HG02623 (cell line): ENCODE results near the gene PATL1.
A peak's percentile ranks its signal among the peaks of the same experiment; 100 is the strongest.
"Not testable (repeated sequence)": the region's sequence is repeated elsewhere in the genome, so short reads cannot be mapped to it uniquely, and the experiment has no call there.

ENCODE experiments used
- ATAC-seq: cut with Tn5 transposase; IDR thresholded peaks from one replicate; pipeline ENCODE4 v1.9.1; 2021; ENCODE audit warnings: moderate library complexity; ENCODE audit not compliant: unreplicated experiment

The PATL1 gene

DNA sequence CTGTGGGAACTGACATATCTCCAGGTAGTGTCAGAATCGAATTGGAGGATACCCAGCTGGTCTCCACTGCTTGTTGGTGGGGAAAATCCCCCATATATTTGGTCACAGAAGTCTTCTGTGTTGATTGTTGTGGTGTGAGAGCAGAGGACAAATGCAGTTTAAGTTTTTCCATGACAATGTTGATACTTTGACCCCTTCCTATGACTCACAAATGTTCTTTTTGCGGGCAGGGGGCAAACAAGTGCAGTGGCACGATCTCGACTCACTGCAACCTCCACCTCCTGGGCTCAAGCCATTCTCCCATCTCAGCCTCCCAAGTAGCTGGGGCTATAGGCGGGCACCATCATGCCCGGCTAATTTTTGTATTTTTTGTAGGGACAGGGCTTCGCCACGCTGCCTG is 7.4 kb upstream of the PATL1 start:
- ATAC-seq = no peak

DNA sequence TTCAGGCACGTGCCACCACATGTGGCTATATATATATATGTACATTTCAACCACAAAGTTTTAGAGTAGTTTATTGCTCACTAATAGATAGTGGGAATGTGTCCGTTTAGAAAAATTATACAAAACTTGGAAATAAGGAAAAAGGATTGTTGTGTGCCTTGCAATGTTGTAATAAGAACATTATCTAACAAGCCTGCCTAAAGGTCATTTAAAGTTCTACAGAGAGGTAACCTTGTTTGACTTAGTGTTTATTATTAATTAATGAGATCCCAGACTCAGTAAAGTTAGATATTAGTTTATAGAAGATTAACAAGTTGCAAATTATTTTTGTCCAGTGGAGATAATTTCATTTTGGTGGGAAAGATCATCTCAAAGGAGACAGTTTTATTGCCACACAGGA is 5.5 kb upstream of the PATL1 start:
- ATAC-seq = no peak

DNA sequence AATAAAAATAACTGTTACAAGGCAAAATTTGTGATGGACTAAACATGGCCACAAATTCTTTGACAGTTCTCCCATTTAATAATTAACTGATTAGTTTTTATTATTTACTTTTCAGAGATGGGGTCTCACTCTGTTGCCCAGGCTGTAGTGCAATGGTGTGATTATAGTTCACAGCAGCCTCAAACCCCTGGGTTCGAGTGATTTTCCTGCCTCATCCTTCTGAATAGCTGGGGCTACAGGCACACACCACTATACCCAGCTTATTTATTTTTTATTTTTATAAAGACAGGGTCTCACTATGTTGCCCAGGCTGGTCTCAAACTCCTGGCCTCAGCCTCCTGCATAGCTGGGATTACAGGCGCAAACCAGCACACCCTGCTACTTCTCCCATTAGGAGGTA is 4.5 kb upstream of the PATL1 start:
- ATAC-seq = no peak

DNA sequence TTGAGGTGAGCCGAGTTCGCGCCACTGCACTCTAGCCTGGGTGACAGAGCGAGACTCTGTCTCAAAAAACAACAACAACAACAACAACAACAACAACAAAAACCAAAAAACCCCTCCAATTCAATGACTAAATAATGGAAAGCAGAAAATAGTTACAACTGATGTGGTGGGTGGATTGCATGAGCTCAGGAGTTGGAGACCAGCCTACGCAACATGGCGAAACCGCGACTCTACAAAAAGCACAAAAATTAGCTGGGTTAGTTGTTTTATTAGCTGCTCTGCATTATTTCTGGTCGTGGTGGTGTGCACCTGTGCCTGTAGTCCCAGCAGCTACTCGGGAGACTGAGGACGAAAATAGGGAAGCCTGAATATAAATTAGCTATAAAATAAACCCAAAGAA is 2.6 kb upstream of the PATL1 start:
- ATAC-seq = no peak

DNA sequence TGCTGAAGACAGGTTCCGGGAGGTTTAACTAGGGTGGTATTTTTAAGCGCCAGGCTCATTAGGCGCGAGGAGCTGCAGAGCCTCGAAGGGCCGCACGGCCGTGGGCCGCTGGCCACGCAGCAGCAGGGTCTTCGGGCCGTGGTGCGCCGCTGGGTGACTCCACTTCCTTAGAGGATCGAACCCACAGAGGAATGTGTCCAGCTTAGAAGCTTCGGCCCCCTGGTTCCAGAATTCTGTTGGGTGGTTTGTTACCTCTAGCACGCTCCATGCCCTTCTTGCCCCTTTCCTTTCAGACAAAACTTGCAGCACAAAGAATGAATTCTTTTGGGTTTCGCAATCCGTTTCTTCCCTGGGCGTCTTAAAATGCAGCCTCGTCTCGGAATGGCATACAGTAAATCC is 773 bp upstream of the PATL1 start:
- ATAC-seq = no peak

DNA sequence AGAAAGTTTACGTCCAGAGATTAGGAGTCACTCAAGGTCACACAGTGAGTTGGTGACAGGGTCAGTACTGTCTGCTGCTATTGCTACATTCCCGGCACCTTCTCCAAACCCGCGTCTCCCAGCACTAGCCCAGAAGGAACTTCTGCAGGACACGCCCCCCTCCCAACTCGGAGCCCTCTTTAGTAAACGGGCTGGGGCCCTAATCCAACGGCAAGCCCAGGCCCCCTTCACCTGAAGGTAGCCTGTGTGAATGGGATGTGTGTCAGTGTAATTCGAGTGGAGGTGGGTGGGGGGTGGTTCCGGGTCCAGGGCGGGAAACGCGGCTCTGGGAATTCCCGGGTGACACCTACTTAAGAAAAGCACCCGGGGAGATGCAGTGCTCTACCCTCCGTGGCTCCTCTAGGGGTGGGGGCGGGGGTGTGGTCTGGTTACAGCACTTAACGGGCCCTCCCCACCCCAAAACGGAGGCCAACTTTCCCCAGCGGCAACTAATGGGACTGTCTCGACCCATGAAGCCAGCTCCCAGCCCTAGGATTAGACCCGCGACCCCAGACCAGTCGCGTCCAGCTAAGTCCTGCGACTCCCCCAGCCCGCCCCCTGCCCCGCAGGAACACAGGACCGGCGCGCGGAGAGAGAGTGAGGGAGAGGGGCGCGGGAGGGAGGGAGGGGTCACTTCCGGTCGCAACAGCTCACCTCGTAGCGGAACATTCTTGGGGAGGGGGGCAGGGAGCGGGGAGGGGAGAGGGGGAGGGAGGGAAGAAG is 468 bp downstream of the PATL1 start:
- ATAC-seq = peak; percentile 8

DNA sequence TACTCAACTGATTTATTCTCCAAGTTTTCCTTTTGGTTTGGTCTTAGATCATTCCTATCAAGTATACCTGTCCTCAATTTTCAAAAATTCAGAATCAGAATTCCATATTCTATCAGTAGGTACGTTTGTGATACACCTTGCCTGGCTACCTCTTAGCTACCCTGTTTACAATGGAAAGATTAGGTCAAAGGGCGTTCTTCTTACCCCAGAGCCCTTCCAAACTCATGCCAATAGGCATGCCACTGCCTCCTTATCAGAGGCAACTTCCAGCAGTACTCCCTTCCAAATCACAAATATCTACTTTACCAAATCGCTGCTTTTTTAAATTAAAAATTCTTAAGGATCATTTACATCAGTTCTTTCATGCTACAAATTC is 1.0 kb downstream of the PATL1 start:
- no peak for ATAC-seq

DNA sequence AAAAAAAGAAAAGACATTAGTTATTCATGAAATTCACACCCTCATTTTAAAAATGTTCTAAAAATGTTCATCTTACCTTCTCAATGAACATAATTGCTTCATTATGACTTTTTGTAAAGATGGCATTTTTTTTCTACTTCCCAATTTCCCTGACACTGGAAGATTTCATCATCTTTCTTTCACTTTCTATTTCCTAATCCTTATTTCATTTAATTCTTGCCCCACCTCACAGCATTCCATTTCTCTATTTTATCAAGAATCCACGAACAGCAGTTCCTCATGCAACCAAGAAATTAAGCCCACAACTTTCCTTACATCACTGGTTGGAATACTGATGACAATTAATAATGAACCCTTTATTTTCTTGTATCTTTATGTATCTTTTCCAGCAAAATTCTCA is 1.9 kb downstream of the PATL1 start:
- ATAC-seq = no peak

DNA sequence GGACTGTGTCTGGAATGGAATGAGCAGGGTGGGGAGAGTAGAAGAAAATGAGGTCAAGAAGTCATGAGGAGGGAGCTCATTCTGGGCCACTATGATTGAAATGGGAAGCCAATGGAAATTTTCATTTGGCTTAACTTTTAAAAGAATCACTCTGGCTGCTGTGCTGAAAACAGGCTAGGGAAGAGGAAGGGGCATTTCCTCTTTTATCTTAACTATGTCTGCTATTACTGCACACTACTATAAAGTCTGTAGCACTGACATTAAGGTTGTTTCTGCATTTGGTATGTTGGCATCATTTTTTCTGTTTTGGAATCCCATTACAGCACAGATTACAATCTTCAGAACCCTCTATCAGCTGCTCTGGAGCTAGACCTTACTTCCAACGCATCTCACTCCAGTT is 8.2 kb downstream of the PATL1 start:
- ATAC-seq = no peak

DNA sequence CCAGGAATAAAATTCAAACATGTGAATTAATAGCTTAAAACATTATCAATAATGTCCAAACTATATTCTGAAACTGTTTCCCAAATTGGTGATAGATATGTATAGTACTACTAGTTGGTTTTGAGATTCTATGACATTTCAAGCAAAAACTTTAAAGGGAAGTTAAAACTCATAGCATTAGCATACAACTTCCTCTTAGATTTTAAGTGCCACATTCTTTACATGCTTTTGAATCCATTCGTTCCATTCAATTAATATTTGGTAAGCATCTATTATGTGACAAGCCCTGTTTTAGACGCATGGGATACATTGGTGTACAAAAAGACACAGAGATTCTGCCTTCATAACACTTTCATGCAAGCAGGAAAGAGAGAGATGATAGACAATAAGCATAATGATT is 8.9 kb downstream of the PATL1 start:
- no peak for ATAC-seq

DNA sequence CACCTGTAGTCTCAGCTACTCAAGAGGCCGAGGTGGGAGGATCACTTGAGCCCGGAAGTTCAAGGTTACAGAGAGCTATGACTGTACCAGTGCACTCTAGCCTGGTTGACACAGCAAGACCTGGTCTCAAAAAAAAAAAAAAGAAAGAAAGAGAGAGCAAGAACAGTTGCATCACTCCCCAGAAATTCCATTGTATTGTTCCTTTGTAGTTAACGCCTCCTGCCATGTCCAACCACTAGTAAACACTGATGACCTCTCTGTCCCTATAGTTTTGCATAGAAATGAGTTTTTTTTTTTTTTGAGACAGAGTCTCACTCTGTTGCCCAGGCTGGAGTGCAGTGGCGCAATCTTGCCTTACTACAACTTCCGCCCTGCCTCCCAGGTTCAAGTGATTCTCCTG is 10.8 kb downstream of the PATL1 start:
- no peak for ATAC-seq

DNA sequence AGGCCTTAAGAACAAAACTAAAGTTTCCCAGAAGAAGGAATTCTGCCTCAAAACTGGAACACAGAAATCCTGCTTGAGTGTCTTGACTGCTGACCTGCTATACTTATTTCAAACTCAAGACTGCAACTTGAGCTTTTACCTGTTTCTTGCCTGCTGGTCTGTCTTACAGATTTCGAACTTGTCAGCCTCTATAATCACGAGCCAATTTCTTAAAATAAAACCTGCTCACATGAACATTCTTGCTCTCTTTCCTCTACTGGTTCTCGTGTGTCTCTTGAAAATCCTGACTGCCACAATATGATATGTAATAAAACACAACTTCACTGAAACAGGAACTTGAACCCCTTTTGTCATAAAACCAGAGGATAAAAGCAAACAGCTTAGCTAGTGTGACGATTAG is 13.9 kb downstream of the PATL1 start:
- no peak for ATAC-seq

DNA sequence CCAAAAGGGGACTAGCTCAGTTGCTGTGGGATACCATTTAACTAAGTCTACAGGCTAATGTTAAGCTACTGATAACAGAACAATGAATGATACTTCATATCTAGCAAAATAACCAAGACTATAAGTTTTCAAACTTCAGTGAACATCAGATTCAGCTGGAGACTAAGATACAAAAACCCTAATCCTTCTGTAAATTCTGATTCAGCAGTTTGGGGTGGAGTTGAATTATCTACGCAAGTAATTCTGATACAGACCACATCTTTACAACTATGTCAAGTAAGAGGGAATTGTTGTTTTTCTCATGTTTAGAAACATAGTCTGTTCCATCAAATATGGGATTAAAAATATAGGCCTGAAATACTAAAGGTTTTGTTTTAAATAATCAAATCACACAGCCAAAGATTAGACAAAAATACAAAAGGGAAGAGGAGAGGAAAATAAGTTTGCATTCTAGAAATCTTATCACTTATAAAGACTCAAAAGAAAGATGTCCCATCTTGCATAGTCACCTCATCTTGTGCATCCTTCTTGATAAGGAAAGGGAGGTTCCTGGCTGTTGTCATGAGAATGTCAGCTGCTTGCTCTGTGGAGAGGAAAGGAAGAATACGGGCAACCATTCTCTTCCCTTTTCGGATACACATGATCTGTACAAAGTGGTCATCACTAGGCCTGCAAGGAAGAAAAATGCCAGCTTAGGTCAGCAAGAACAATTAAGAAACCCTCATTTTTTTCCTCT is 21.4 kb downstream of the PATL1 start:
- ATAC-seq = no peak

DNA sequence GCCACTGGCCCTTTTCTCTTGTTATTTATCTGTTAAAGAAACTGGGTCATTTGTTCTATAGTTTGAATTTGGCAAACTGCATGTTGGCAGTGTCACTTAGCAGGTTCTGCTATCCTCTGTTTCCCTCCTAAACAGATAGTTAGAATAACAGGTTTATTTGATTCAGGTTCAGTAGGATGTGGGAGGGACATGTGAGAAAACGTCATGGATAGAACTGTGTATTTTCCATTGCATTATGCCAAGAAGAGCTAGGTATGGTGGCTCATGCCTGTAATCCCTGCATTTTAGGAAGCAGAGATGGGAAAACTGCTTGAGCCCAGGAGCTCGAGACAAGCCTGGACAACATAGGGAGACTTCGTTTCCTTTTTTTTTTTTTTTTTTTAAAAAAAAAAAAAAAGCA is 24.3 kb downstream of the PATL1 start:
- ATAC-seq = no peak

DNA sequence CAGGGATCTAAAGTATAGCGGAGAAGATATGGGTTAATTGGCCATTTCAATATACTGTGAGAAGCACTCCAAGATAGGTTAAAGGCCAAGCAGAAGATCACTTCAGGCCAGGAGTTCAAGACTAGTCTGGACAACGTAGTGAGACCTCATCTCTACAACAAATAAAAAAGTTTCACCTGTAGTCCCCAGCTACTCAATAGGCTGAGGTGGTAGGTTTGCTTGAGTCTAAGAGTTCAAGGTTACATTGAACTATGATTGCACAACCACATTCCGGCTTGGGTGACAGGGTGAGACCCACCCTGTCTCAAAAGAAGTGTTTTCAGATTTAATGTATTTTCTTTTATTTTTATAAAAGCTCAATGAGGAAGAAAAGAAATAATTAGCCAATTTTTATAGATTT is 25.4 kb downstream of the PATL1 start:
- ATAC-seq = no peak

DNA sequence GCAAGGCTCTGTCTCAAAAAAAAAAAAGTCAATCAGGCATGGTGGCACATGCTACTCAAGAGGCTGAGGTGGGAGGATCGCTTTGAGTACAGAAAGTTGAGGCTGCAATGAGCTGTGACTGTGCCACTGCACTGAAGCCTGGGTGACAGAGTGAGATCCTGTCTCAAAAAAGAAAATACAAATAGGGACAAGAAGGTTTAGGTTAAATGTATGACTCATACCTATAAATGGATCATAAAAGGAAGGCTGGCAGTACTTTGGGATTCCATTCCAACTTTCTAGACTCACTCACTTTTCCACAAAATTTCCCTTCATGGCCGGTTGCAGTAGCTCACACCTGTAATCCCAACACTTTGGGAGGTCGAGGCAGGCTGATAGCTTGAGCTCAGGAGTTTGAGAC is 27.7 kb downstream of the PATL1 start:
- ATAC-seq = no peak

DNA sequence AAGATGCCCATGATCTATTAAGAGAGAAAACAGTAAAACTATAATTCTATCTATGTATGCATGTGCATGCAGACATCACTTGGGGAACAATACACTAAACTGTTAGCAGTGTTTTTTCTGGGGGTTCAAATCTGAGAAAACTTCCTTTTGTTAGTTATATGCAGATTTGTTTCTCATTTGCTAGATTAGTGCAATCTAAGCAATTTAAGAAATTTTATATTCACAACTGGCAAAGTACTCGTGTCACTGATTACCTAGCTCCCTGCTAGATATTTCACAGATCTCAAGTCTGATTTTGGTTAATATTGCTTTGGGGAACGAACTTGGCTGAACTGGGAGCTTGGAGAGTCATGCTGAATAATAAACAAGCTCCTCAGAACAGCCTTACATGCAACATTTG is 38.3 kb downstream of the PATL1 start:
- no peak for ATAC-seq

DNA sequence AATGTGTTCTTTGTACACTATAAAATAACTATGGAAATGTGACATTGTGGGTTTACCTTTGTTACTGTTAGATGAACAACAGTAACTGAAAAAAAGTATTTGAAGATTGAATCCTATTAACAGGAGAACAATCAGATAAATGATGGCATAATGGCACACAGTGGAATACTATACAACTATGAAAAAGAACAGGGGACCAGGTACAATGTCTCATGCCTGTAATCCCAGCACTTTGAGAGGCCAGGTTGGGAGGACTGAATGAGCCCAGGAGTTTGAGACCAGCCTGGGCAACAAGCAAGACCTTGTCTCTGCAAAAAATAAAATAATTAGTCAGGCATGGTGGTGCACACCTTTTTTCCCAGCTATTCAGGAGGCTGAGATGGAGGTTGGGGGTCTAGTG is 38.8 kb downstream of the PATL1 start:
- ATAC-seq = no peak

DNA sequence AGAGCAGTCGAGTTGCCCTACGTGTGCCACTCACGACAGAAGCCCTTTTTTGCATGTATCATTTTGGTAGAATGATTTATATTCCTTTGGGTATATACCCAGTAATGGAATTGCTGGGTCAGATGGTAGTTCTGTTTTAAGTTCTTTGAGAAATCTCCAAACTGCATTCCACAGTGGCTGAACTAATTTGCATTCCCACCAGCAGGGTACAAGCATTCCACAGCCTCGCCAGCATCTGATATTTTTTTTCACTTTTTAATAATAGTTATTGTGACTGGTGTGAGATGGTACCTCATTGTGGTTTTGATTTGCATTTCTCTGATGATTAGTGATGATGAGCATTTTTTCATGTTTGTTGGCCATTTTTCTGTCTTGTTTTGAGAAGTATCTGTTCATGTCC is 41.9 kb downstream of the PATL1 start:
- ATAC-seq = not testable (repeated sequence)

DNA sequence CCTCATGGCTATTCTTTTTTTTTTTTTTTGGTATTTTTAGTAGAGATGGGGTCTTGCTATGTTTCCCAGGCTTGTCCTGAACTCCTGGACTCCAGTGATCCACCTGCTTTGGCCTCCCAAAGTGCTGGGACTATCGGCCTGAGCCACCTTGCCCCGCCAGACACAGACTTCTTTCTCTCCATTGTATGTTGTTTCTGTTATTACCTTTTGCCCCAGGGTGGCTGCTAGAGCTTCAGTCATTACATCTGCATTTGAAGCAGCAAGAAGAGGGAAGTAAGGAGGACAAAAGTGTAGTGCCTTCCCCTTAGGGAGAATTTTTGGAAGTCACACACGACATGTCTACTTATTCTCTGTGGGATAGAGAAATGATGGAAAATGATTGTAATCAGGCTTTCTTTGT is 43.1 kb downstream of the PATL1 start:
- no peak for ATAC-seq

DNA sequence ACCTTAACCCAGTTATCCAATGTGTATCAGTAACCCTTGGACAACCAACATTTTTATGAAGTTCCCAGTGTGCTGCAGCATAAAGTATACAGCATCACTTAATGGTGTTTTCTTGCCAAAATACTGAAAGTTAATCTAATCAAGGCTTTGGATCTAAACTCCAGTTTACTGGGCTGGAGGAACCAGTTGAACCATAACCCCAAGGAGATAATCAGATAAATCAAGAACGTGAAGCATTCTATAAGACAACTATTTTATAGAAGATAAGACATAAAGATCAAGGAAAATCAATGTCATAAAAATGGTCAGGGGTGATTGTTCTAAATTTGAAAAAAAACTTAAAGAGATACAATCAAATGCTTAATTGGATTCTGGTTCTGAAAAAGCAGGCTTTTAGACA is 51.0 kb downstream of the PATL1 start:
- no peak for ATAC-seq

DNA sequence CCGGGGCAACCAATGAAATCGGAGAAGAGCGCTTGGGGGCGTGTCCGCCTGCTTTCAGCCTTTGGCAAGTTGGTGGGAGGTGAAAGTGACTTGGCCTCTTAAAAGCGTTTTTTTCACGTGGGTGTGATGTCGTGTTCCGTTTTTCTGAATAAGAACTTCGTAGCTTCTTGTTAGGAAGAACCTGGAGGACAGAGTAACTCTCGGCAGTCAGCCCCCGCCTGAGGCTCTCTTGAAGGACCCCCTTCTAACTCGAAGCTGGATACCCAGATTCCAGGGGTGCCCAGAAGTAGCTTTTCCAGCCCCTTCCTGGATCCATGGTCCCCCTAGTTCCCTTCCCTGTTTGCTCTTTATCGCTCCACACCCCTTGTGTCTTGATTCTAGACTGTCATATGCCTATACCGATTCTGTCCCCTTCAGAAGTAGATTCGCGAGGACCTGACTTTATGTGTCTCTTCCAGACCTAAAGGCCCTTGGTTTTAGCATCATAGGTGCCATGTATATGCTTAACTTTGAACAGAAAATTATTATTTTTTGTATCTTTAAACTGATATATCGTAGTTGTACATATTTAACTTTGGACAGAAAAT is 52.3 kb downstream of the PATL1 start:
- no peak for ATAC-seq
